ENCODE data around the gene ENDOV.

- TF ChIP-seq POLR2AphosphoS5 (IDR thresholded peaks at IDR 0.05; ENCODE audit: borderline replicate concordance, low read depth, low read length) (no peak), EZH2 (IDR thresholded peaks at IDR 0.05) (no peak), FOXP2 (optimal IDR thresholded peaks at IDR 0.05; ENCODE audit: control extremely low read depth, extremely low read length, insufficient read depth) (no peak)
Measured at GRCh38 chr17:80479246-80479566, 64.2 kb downstream of the ENDOV start.

All from SK-N-MC (cell line).